Activated T-helper 17 cell treated with anti-CD3 and anti-CD28 coated beads, Interleukin-2, amount 50 U/mL, for 72 hours (primary cell): ENCODE data around the gene ANHX. TPM values are rescaled to one million over a fixed set of nuclear protein-coding genes. Genes with fewer than 3 reads are reported as not detected.
A peak's percentile ranks its signal among the peaks of the same experiment; 100 is the strongest.

Source experiments
- ATAC-seq: fragments of 150-1000 bp; cut with Tn5 transposase; replicated peaks from 2 replicates; pipeline ENCODE4 v1.10.0; 2021; ENCODE audit warnings: mild to moderate bottlenecking, moderate library complexity
- H3K27ac Mint-ChIP-seq: one replicate; pipeline ENCODE4 v1.8.0; 2022; ENCODE audit warnings: mixed read lengths
- H3K27me3 Mint-ChIP-seq: one replicate; pipeline ENCODE4 v1.8.0; 2022; ENCODE audit warnings: mixed read lengths
- H3K36me3 Mint-ChIP-seq: one replicate; pipeline ENCODE4 v1.8.0; 2022; ENCODE audit warnings: low read depth, mild to moderate bottlenecking, mixed read lengths
- H3K4me1 Mint-ChIP-seq: one replicate; pipeline ENCODE4 v1.8.0; 2022; ENCODE audit warnings: mixed read lengths
- H3K4me3 Mint-ChIP-seq: one replicate; pipeline ENCODE4 v1.8.0; 2022; ENCODE audit warnings: mild to moderate bottlenecking, mixed read lengths
- H3K9me3 Mint-ChIP-seq: one replicate; pipeline ENCODE4 v1.8.0; 2022; ENCODE audit warnings: mixed read lengths
- total RNA-seq, 2 donors: library from RNA; stranded (reverse); gene quantifications; one replicate each; pipeline ENCODE4 v1.2.3, GENCODE V29; 2022

ANHX gene
- total RNA-seq, 2 donors from 2014 or later: not detected

DNA sequence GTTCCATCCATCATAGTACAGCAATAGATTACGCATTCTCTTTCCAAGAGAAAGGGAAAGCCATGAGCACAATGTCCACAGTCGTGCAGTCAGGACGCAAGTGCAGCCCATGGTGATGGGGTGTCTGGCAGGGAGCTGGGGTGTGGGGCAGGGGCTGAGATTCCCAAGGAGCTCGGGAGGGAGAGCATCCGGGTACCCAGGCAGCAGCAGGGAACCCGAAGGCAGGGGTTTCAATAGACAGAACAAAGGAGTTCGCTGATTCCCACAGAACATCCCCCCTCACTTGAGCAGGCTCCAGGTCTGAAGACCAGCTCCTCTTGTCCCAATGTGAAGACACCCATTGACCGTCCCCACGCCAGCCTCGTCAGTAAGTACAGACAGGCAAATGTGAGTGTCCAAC, 13.5 kb downstream of the ANHX start:
- Mint-ChIP-seq H3K36me3 (no peaks in the 10 kb centered on the region), H3K4me3 (no peak overlapping the region), H3K27me3 (no peaks in the 10 kb centered on the region), H3K27ac (no peak overlapping the region), H3K4me1 (no peaks in the 10 kb centered on the region), H3K9me3 (peaks cover 22% of the 10 kb centered on the region)
- ATAC-seq: no peak

DNA sequence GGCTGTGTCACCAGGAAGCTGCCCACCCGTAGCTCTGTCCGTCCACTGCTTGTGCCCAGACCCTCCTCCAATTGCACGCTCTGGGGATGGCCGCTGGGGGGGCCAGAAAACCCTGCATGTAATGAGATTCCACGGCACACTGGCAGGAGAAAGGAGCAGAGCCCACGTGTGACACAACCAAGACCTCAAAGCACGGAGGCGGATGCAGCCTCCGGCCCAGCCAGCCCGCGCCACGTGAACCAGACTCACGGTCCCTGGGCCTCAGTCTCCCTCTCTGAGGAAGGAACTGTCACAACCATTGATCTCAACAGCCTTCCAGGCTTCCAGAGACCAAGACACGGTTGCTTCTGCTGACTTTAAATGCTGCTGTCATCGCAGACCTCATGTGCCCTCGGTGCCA, 14.4 kb downstream of the ANHX start:
- Mint-ChIP-seq H3K4me3 (no peak overlapping the region), H3K4me1 (no peaks in the 10 kb centered on the region), H3K36me3 (no peaks in the 10 kb centered on the region), H3K27me3 (no peaks in the 10 kb centered on the region), H3K9me3 (peaks cover 22% of the 10 kb centered on the region), H3K27ac (no peak overlapping the region)
- no peak for ATAC-seq

DNA sequence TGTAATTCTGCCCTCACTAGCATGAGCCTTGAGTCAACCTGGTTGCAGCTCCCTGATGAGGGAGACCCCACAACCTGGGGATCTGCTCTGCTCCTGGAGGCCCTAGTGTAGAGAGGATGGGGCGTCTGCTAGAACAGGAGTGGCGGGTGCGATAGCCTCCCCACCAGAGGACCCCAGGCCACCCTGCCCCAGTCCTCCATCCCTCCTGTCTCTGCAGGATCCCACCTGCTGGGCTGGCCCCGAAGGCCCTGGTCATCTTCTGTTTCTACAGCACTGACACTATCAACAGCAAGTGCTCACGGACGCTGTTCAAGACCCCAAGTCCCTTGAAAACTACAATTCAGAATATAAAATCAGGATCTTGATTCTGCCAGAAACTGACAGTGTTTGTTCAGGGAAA, 15.2 kb downstream of the ANHX start:
- peaks cover 22% of the 10 kb centered on the region for H3K9me3 Mint-ChIP-seq
- ATAC-seq: no peak
- no peaks in the 10 kb centered on the region for H3K36me3 Mint-ChIP-seq
- H3K4me3 Mint-ChIP-seq: no peak overlapping the region
- no peak overlapping the region for H3K27ac Mint-ChIP-seq
- H3K27me3 Mint-ChIP-seq: no peaks in the 10 kb centered on the region
- H3K4me1 Mint-ChIP-seq: no peaks in the 10 kb centered on the region

DNA sequence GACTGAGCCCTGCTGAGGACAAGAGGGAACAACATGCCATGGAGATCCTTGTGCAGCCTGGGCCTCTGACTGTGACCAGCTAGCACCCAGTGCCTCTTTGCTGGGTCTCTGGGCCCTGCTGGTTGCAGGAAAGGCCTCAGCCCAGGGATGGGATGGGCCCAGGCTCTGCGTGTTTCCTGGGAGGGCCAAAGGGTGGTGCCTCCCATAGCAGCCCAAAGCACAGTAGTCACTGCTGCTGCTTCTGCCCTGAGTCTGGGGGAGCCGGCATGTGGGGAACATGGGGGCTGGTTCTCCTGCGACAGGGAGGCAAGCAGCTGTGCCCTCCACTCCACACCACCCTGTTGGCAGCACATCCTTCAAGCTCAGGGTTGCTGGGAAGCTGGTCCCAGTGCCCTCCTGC, 18.5 kb downstream of the ANHX start:
- Mint-ChIP-seq H3K4me3 (no peak overlapping the region), H3K27ac (no peak overlapping the region), H3K4me1 (no peaks in the 10 kb centered on the region), H3K9me3 (peaks cover 32% of the 10 kb centered on the region), H3K27me3 (no peaks in the 10 kb centered on the region), H3K36me3 (no peaks in the 10 kb centered on the region)
- ATAC-seq: no peak

DNA sequence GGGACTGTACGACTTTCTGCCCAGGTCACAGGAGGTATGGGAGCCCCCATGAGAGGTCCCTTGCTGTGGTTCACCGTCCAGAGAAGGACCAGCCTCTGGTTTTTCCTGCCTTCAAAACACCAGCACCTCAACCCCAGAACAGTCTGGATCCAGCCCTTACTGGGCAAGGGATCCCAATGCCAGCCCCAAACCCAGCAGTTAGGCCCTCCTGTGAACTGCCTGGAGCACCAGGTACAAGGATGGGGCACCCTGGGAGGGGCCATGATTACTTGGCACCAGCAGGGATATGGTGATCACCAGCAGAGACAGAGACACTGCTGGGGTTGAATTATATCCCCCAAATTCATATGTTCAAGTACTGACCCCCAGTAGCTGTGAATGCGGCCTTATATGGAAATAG, 20.0 kb downstream of the ANHX start:
- Mint-ChIP-seq H3K27ac (no peak overlapping the region), H3K27me3 (no peaks in the 10 kb centered on the region), H3K4me3 (no peak overlapping the region), H3K36me3 (no peaks in the 10 kb centered on the region), H3K9me3 (peaks cover 34% of the 10 kb centered on the region), H3K4me1 (no peaks in the 10 kb centered on the region)
- no peak for ATAC-seq

DNA sequence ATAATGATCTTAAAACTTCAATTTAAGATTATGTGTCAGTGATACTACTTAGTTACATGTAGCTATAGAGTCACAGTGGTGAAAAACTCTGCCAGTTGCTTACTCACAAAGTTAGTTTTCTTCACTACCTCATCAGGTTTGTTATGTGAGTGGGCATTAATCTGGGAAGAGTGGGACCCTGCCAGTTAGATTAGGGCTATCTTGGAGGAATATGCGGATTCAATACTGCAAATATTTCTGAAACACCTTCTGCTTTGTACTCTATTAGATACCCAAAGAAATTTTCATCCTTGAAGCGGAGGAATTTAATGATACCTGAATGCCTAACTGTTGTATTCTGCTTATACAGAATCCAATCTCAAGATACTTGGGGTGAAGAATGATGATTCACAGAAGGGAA, 29.3 kb downstream of the ANHX start:
- Mint-ChIP-seq H3K27ac (no peak overlapping the region), H3K27me3 (no peaks in the 10 kb centered on the region), H3K4me3 (no peak overlapping the region), H3K9me3 (peaks cover 35% of the 10 kb centered on the region), H3K36me3 (peaks cover 32% of the 10 kb centered on the region), H3K4me1 (no peaks in the 10 kb centered on the region)
- no peak for ATAC-seq

DNA sequence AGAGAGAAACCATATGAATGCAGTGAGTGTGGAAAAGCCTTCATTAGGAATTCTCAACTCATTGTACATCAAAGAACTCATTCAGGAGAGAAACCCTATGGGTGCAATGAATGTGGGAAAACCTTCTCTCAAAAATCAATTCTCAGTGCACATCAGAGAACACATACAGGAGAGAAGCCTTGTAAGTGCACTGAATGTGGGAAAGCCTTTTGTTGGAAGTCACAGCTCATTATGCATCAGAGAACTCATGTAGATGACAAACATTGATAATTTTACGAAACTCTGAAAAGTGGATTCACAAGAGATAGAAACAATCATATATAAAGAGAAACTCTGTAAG, 31.4 kb downstream of the ANHX start:
- H3K4me3 Mint-ChIP-seq: no peak overlapping the region
- H3K9me3 Mint-ChIP-seq: peaks cover 47% of the 10 kb centered on the region
- no peaks in the 10 kb centered on the region for H3K4me1 Mint-ChIP-seq
- H3K27ac Mint-ChIP-seq: no peak overlapping the region
- H3K27me3 Mint-ChIP-seq: no peaks in the 10 kb centered on the region
- no peak for ATAC-seq
- peaks cover 53% of the 10 kb centered on the region for H3K36me3 Mint-ChIP-seq

DNA sequence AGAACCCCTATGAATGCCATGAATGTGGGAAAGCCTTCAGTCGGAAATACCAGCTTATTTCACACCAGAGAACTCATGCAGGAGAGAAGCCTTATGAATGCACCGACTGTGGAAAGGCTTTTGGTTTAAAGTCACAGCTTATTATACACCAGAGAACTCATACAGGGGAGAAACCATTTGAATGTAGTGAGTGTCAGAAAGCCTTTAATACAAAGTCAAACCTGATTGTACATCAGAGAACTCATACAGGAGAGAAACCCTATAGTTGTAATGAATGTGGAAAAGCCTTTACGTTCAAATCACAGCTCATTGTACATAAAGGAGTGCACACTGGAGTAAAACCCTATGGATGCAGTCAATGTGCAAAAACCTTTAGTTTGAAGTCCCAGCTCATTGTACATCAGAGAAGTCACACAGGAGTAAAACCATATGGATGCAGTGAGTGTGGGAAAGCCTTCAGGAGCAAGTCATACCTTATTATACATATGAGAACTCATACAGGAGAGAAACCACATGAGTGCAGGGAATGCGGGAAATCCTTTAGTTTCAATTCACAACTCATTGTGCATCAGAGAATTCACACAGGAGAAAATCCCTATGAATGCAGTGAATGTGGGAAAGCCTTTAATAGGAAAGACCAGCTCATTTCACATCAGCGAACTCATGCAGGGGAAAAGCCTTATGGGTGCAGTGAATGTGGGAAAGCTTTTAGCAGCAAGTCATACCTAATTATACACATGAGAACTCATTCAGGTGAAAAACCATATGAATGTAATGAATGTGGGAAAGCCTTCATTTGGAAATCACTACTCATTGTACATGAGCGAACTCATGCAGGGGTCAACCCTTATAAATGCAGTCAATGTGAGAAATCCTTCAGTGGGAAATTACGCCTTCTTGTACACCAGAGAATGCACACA, 32.1 kb downstream of the ANHX start:
- no peak for ATAC-seq
- Mint-ChIP-seq H3K36me3 (peaks cover 58% of the 10 kb centered on the region), H3K27me3 (no peaks in the 10 kb centered on the region), H3K9me3 (peaks cover 46% of the 10 kb centered on the region), H3K4me3 (no peak overlapping the region), H3K4me1 (no peaks in the 10 kb centered on the region), H3K27ac (peak overlapping the region; percentile 46)

DNA sequence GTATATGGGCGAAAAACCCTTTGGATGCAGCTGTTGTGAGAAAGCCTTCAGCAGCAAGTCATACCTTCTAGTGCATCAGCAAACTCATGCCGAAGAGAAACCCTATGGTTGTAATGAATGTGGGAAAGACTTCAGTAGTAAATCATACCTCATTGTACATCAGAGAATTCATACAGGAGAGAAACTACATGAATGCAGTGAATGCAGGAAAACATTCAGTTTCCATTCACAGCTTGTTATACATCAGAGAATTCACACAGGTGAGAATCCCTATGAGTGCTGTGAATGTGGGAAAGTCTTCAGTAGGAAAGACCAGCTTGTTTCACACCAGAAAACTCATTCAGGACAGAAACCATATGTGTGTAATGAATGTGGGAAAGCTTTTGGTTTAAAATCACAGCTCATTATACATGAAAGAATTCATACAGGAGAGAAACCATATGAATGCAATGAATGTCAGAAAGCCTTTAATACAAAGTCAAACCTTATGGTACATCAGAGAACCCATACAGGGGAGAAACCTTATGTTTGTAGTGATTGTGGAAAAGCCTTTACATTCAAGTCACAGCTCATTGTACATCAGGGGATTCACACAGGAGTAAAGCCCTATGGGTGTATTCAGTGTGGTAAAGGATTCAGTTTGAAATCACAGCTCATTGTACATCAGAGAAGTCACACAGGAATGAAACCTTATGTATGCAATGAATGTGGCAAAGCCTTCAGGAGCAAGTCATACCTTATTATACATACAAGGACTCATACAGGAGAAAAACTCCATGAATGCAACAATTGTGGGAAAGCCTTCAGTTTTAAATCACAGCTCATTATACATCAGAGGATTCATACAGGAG, 33.0 kb downstream of the ANHX start:
- H3K9me3 Mint-ChIP-seq: peaks cover 43% of the 10 kb centered on the region
- H3K27ac Mint-ChIP-seq: peak overlapping the region; percentile 46
- ATAC-seq: no peak
- no peaks in the 10 kb centered on the region for H3K4me1 Mint-ChIP-seq
- no peak overlapping the region for H3K4me3 Mint-ChIP-seq
- peaks cover 58% of the 10 kb centered on the region for H3K36me3 Mint-ChIP-seq
- H3K27me3 Mint-ChIP-seq: no peaks in the 10 kb centered on the region

DNA sequence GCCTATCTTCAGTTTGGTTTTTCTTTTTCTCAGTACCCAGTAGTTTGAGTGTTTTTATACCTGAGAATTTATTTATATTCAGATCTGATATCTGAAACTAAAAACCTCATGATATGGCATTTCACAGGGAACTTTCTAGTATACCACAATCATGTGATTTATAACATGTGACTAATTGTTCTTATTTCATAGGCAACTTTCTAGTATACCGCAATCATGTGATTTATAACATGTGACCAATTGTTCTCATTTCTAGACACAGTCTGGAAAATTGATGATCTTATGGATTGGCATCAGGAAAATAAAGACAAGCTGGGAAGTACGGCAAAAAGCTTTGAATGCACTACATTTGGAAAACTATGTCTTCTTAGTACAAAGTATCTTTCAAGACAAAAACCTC, 33.8 kb downstream of the ANHX start:
- Mint-ChIP-seq H3K4me3 (no peak overlapping the region), H3K9me3 (peaks cover 43% of the 10 kb centered on the region), H3K27ac (no peak overlapping the region), H3K4me1 (no peaks in the 10 kb centered on the region), H3K27me3 (no peaks in the 10 kb centered on the region), H3K36me3 (peaks cover 59% of the 10 kb centered on the region)
- ATAC-seq: no peak

DNA sequence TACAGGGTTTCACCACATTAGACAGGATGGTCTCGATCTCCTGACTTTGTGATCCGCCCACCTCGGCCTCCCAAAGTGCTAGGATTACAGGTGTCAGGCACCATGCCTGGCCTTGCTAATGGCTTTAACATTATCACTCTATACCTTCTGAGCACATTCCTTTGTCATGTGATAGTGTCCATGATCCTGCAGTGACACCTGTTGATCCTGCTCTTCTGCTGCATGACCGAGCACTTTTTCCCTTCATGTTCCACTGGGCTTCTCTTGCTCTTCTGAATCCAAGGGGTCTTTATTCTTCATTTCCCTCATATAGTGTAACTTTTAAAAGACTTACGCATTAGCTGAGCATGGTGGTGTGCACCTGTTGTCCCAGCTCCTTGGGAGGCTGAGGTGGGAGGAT, 42.8 kb downstream of the ANHX start:
- peaks cover 45% of the 10 kb centered on the region for H3K9me3 Mint-ChIP-seq
- peaks cover 92% of the 10 kb centered on the region for H3K36me3 Mint-ChIP-seq
- no peak overlapping the region for H3K4me3 Mint-ChIP-seq
- no peak for ATAC-seq
- no peaks in the 10 kb centered on the region for H3K4me1 Mint-ChIP-seq
- H3K27me3 Mint-ChIP-seq: no peaks in the 10 kb centered on the region
- no peak overlapping the region for H3K27ac Mint-ChIP-seq

DNA sequence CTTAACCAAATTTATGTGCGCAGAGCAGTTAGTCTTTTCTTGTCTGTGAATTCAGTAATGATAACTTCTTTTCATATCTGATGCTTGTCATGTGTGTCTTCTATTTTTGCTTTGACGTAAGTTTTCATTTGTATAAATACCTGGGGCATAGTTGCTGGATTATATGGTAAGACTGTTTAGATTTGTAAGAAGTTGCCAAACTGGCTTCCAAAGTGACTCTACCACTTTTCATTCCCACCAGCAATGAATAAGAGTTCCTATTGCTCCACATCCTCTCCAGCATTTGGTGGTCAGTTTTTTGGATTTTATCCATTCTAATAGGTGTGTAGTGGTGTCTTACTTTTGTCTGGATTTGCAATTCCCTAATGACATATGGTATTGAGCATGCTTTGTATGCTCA, 45.5 kb downstream of the ANHX start:
- Mint-ChIP-seq H3K4me1 (no peaks in the 10 kb centered on the region), H3K27me3 (no peaks in the 10 kb centered on the region), H3K4me3 (no peak overlapping the region), H3K27ac (no peak overlapping the region), H3K9me3 (peaks cover 43% of the 10 kb centered on the region), H3K36me3 (peaks cover 100% of the 10 kb centered on the region)
- ATAC-seq: no peak

DNA sequence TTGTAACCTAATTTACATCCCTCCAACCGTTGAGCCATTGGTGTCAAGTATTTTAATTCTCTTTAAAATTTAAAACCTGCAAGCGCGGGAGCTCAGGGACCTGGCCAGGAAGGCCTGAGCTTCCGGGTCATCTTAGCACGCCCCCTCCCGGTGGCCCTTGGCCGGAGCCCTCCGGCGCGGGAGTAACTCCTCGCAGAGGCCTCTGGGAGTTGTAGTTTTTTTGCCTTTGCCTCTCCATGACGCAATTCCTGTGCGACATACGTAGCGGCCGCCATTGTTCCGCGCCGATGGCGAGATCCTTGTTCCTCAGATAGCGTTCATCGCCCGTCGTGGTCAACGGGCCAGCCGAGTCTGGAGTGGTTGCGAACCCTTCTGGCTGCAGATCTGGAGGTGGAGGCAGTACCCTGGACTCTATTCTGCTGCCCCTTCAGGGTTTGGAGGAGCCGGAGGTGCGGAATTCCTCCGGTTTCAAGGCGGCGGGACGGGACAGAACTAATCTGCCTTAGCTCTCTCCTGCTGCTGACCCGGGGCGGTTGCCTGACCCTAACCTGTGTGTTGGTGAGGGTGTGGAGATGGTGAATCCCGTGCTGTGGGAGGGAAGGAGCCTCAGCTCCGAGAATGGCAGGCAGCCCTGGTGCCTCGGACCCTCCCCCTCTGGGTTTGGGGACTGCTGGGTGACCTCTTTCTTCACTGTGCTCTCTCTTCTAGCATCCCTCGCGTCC, 54.3 kb downstream of the ANHX start, which contains the start of gene ZNF268:
ZNF268 (plus strand) TSS at position 258 of the 722 bp plus-strand sequence. CDS start 503 bp downstream, outside the sequence.
- Mint-ChIP-seq H3K27me3 (no peaks in the 10 kb centered on the region), H3K4me3 (peak within 1 kb of the TSS; percentile 95), H3K4me1 (peaks cover 16% of the 10 kb centered on the region), H3K9me3 (peaks cover 34% of the 10 kb centered on the region), H3K27ac (peak within 1 kb of the TSS; percentile 88), H3K36me3 (peaks cover 52% of the 10 kb centered on the region)
- ATAC-seq: peak; percentile 99

DNA sequence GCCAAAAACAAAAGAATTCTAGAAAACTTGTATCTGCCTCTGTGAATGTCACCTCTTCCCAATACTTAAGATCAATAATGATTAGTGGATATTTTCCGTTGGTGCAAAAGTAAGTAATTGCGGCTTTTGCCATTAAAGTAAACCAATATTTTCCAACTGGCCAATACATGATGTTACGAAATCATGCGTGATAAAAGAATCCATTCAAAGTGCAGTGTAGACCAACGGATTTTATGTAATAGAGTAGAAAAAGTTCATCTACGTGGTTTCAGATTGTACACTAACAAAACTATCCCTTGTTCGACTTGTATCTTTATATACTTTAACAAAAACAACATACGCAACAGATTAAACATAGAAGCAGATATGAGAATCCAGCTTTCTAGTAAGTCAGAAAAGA, 55.0 kb downstream of the ANHX start:
- ATAC-seq: no peak
- peak overlapping the region; percentile 95 for H3K4me3 Mint-ChIP-seq
- H3K9me3 Mint-ChIP-seq: peaks cover 36% of the 10 kb centered on the region
- H3K27me3 Mint-ChIP-seq: no peaks in the 10 kb centered on the region
- peaks cover 16% of the 10 kb centered on the region for H3K4me1 Mint-ChIP-seq
- H3K36me3 Mint-ChIP-seq: peaks cover 45% of the 10 kb centered on the region
- H3K27ac Mint-ChIP-seq: no peak overlapping the region
